Panc1 (cell line): Measurements from ENCODE around the gene SDHD. TPM values are rescaled to one million over a fixed set of nuclear protein-coding genes. Genes with fewer than 3 reads are reported as not detected.

Experiments
- ATAC-seq: fragments of 200-7000 bp; cut with Tn5 transposase; 2 replicates; pipeline ENCODE4 v1.9.1; 2020; ENCODE audit warnings: mild to moderate bottlenecking, moderate library complexity
- BruUV-seq: library from RNA; stranded (reverse); fragments of 400-500 nt; replicated peaks from 2 replicates; lab custom pipeline; 2021; lab: Mats Ljungman, UMichigan
- CTCF ChIA-PET: fragments of 300-600 bp; sonication (Branson Sonifier 250); formaldehyde crosslinking; loops from one replicate; lab custom pipeline; 2022; ENCODE audit warnings: antibody characterized with exemption; lab: Charles Lee
- POLR2A ChIA-PET: fragments of 300-600 bp; sonication (Branson Sonifier 250); formaldehyde crosslinking; loops from one replicate; lab custom pipeline; 2022; ENCODE audit warnings: antibody characterized with exemption; lab: Charles Lee
- DNase-seq: peaks from one replicate; pipeline ENCODE4 v3.0.0-alpha.2; 2010; ENCODE audit warnings: low read depth, low spot score
- H3K27ac ChIP-seq: 2 replicates; pipeline ENCODE4 v1.5.1; 2011; ENCODE audit warnings: mild to moderate bottlenecking, low read length, inconsistent platforms
- H3K27me3 ChIP-seq: fragments of 200-500 bp; sonication (Bioruptor generic); 2 replicates; pipeline ENCODE4 v1.6.0; 2014; ENCODE audit warnings: low read length, inconsistent platforms; ENCODE audit not compliant: control insufficient read depth, insufficient read depth
- H3K36me3 ChIP-seq: fragments of 200-500 bp; sonication (Bioruptor generic); 2 replicates; pipeline ENCODE4 v1.5.1; 2014; ENCODE audit warnings: inconsistent platforms, mild to moderate bottlenecking, low read length, moderate library complexity; ENCODE audit not compliant: control insufficient read depth, insufficient read depth
- H3K4me1 ChIP-seq: 2 replicates; pipeline ENCODE4 v1.5.1; 2011; ENCODE audit warnings: inconsistent platforms, mild to moderate bottlenecking, low read length, moderate library complexity; ENCODE audit not compliant: control insufficient read depth, insufficient read depth
- H3K4me3 ChIP-seq, 2 experiments: 2 replicates each; pipeline ENCODE4 v1.5.1; 2011 to 2012; ENCODE audit warnings: low read depth in 2 of 2, low read length in 2 of 2, mild to moderate bottlenecking in 2 of 2, inconsistent platforms in 1 of 2, moderate library complexity in 1 of 2
- H3K9me3 ChIP-seq: fragments of 200-500 bp; sonication (Bioruptor generic); 2 replicates; pipeline ENCODE4 v1.5.1; 2014; ENCODE audit warnings: low read depth, mild to moderate bottlenecking, inconsistent platforms, low read length, moderate library complexity; ENCODE audit not compliant: control insufficient read depth, insufficient read depth
- CTCF ChIP-seq: fragments of 450-650 bp; IDR thresholded peaks from 2 replicates; pipeline ENCODE4 v1.5.1; 2017; ENCODE audit warnings: mild to moderate bottlenecking
- POLR2AphosphoS5 ChIP-seq: IDR thresholded peaks from 2 replicates; pipeline ENCODE4 v1.6.1; 2012; ENCODE audit warnings: mild to moderate bottlenecking, low read depth, low read length, moderate library complexity
- REST ChIP-seq, 2 experiments: IDR thresholded peaks; 2 replicates each; pipeline ENCODE4 v1.6.1; 2011 to 2012; ENCODE audit warnings: low read depth in 2 of 2, control low read depth in 1 of 2, low read length in 1 of 2, mild to moderate bottlenecking in 1 of 2, moderate library complexity in 1 of 2; ENCODE audit not compliant: insufficient read depth in 1 of 2
- SIN3A ChIP-seq: IDR thresholded peaks from 2 replicates; pipeline ENCODE4 v1.6.1; 2012; ENCODE audit warnings: low read depth, mild to moderate bottlenecking, low read length, moderate library complexity, borderline replicate concordance; ENCODE audit not compliant: insufficient read depth
- TCF7L2 ChIP-seq: IDR thresholded peaks from 2 replicates; pipeline ENCODE4 v1.6.1; 2011; ENCODE audit warnings: mild to moderate bottlenecking, low read depth, low read length, inconsistent platforms
- in situ Hi-C: cut with HindIII; loops from 2 replicates; pipeline ENCODE4 v1.10.0; 2016; ENCODE audit warnings: low sequenced_read_pairs, low pct_unique_long_range_greater_than_20kb
- intact Hi-C: fragments of 100-400 bp; cut with micrococcal nuclease; formaldehyde crosslinking; loops from one replicate; pipeline ENCODE4 v1.10.0; 2022; ENCODE audit not compliant: unreplicated experiment
- total RNA-seq: library from RNA; stranded (reverse); gene quantifications from one replicate; pipeline ENCODE4 v1.2.1, GENCODE V29; 2021; ENCODE audit not compliant: unreplicated experiment

SDHD gene
- total RNA-seq, 1 experiment from 2014 or later: 166 TPM

- ATAC-seq: no peak
- H3K4me3 ChIP-seq: no peak overlapping the region
- TF ChIP-seq POLR2AphosphoS5: no peak
- no peak for TF ChIP-seq TCF7L2
- TF ChIP-seq SIN3A: no peak
- TF ChIP-seq REST (IDR thresholded peaks at IDR 0.05; ENCODE audit: insufficient read depth in 1 of 2, low read depth in 2 of 2, low read length in 1 of 2): no peak
- intact Hi-C loops: no loop called here
- no peak overlapping the region for H3K27ac ChIP-seq
- H3K27me3 ChIP-seq: no peaks in the 10 kb centered on the region
- no peaks in the 10 kb centered on the region for H3K9me3 ChIP-seq
- H3K4me1 ChIP-seq: no peaks in the 10 kb centered on the region
- POLR2A ChIA-PET: no interaction called here
- no TSS peak for BruUV-seq
- CTCF ChIA-PET: interaction anchor here (0.6 kb wide), 1 partner anchor 238 kb away, joined by 3 read pairs; no protein-coding TSS in a partner anchor
- in situ Hi-C loops: no loop called here
- peaks cover 38% of the 10 kb centered on the region for H3K36me3 ChIP-seq
- DNase-seq: no peak
These were observed 44.3 kb upstream of the SDHD start for GRCh38 chr11:112042161-112042960.

- ChIA-PET CTCF (interaction anchor here (0.6 kb wide), 1 partner anchor 237 kb away, joined by 3 read pairs; no protein-coding TSS in a partner anchor), POLR2A (no interaction called here)
- ATAC-seq: no peak
- Histone ChIP-seq H3K36me3 (peaks cover 37% of the 10 kb centered on the region), H3K4me3 (no peak overlapping the region), H3K9me3 (no peaks in the 10 kb centered on the region), H3K27ac (no peak overlapping the region), H3K4me1 (no peaks in the 10 kb centered on the region), H3K27me3 (no peaks in the 10 kb centered on the region)
- intact Hi-C loops: no loop called here
- no TSS peak for BruUV-seq
- no peak for DNase-seq
- in situ Hi-C loops: no loop called here
- no peak for TF ChIP-seq CTCF
- no peak for TF ChIP-seq SIN3A
- TF ChIP-seq REST (IDR thresholded peaks at IDR 0.05; ENCODE audit: insufficient read depth in 1 of 2, low read depth in 2 of 2, low read length in 1 of 2): no peak
- no peak for TF ChIP-seq POLR2AphosphoS5
- TF ChIP-seq TCF7L2: no peak
These were observed 43.7 kb upstream of the SDHD start for GRCh38 chr11:112042961-112043304.
